B cell (primary cell): ENCODE data around the gene EPRS1.

Experiments used
- EZH2 ChIP-seq: IDR thresholded peaks from 2 replicates; pipeline ENCODE4 v1.6.1; 2012; ENCODE audit warnings: borderline replicate concordance, low read depth, mild to moderate bottlenecking, moderate library complexity, low read length; ENCODE audit not compliant: insufficient read depth, poor library complexity, severe bottlenecking
- TF ChIP-seq, protein P1 (sequence below): fragments of 200-600 bp; IDR thresholded peaks from one replicate; pipeline ENCODE4 v1.8.0; 2022; ENCODE audit warnings: antibody characterized with exemption, mild to moderate bottlenecking

DNA sequence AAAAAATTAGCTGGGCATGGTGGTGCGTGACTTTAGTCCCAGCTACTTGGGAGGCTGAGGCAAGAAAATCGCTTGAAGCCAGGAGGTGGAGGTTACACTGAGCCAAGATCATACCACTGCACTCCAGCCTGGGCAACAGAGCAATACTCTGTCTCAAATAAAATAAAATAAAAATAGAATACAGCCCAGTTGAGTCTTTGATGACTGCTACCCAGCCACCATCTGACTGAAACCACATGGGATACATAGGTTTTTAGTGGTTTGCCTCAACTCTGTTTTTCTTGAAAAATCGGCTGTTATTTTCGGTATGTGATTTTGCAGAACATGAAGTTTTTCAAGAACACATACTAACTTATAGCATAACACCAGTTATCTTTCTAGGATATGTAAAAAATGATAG lies 46.5 kb downstream of the EPRS1 start:
- TF ChIP-seq, protein P1, sequence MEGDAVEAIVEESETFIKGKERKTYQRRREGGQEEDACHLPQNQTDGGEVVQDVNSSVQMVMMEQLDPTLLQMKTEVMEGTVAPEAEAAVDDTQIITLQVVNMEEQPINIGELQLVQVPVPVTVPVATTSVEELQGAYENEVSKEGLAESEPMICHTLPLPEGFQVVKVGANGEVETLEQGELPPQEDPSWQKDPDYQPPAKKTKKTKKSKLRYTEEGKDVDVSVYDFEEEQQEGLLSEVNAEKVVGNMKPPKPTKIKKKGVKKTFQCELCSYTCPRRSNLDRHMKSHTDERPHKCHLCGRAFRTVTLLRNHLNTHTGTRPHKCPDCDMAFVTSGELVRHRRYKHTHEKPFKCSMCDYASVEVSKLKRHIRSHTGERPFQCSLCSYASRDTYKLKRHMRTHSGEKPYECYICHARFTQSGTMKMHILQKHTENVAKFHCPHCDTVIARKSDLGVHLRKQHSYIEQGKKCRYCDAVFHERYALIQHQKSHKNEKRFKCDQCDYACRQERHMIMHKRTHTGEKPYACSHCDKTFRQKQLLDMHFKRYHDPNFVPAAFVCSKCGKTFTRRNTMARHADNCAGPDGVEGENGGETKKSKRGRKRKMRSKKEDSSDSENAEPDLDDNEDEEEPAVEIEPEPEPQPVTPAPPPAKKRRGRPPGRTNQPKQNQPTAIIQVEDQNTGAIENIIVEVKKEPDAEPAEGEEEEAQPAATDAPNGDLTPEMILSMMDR: no peak
- no peak for TF ChIP-seq EZH2
